HG03135 (cell line): ENCODE measurements around the gene TCFL5.

Experiments
- ATAC-seq: cut with Tn5 transposase; IDR thresholded peaks from one replicate; pipeline ENCODE4 v1.9.1; 2021; ENCODE audit warnings: mild to moderate bottlenecking, moderate library complexity; ENCODE audit not compliant: unreplicated experiment

TCFL5 gene

GRCh38 chr20:62815066-62815991 lies 46.3 kb downstream of the TCFL5 start:
- no peak for ATAC-seq

- no peak for ATAC-seq
Measured at GRCh38 chr20:62814709-62815065, 46.9 kb downstream of the TCFL5 start.

- no peak for ATAC-seq
Measured at GRCh38 chr20:62814060-62814708, 47.4 kb downstream of the TCFL5 start.

- ATAC-seq = no peak
Measured at GRCh38 chr20:62813588-62813987, 48.0 kb downstream of the TCFL5 start.

- no peak for ATAC-seq
Measured at GRCh38 chr20:62812907-62813200, 48.8 kb downstream of the TCFL5 start.

GRCh38 chr20:62812181-62812906 lies 49.3 kb downstream of the TCFL5 start:
- ATAC-seq = no peak

- no peak for ATAC-seq
Measured at GRCh38 chr20:62811720-62812119, 49.9 kb downstream of the TCFL5 start.

GRCh38 chr20:62811320-62811719 lies 50.3 kb downstream of the TCFL5 start:
- no peak for ATAC-seq

GRCh38 chr20:62809530-62810428 lies 51.8 kb downstream of the TCFL5 start:
- ATAC-seq = no peak

GRCh38 chr20:62808211-62808865 lies 53.3 kb downstream of the TCFL5 start:
- no peak for ATAC-seq

GRCh38 chr20:62807444-62808210 lies 54.0 kb downstream of the TCFL5 start:
- ATAC-seq = no peak

- ATAC-seq = no peak
Measured at GRCh38 chr20:62806383-62807050, 55.1 kb downstream of the TCFL5 start.

- ATAC-seq = no peak
Measured at GRCh38 chr20:62805711-62806382, 55.8 kb downstream of the TCFL5 start.

- ATAC-seq = no peak
Measured at GRCh38 chr20:62805155-62805710, 56.4 kb downstream of the TCFL5 start.

GRCh38 chr20:62804627-62805154 lies 56.9 kb downstream of the TCFL5 start, which contains the start of gene OGFR:
TSS of gene OGFR (plus strand) at chr20:62804835. CDS start at chr20:62804860, 25 bp downstream.
- no peak for ATAC-seq

GRCh38 chr20:62804021-62804626 lies 57.5 kb downstream of the TCFL5 start:
- no peak for ATAC-seq

- ATAC-seq = no peak
Measured at GRCh38 chr20:62802026-62802712, 59.5 kb downstream of the TCFL5 start.
